CD4-positive, CD25-positive, alpha-beta regulatory T cell (primary cell): ENCODE data around the gene PCDHA11. TPM values are rescaled to one million over a fixed set of nuclear protein-coding genes. Genes with fewer than 3 reads are reported as not detected.
"Not testable (repeated sequence)": the region's sequence is repeated elsewhere in the genome, so short reads cannot be mapped to it uniquely, and the experiment has no call there.

ENCODE experiments used
- ATAC-seq, 2 donors: fragments of 150-1000 bp; cut with Tn5 transposase; one replicate each; pipeline ENCODE4 v1.10.0; 2021; ENCODE audit warnings: low read depth in 2 of 2, moderate number of reproducible peaks in 2 of 2, moderate library complexity in 1 of 2
- DNase-seq, 3 donors: peaks; one replicate each; pipeline versions ENCODE4 v3.0.0 to v3.0.0-alpha.2; 2012 to 2022; ENCODE audit warnings: mixed read lengths in 1 of 3
- H3K27ac ChIP-seq: one replicate; pipeline ENCODE4 v1.7.0; 2013; ENCODE audit warnings: mild to moderate bottlenecking, low read length; ENCODE audit not compliant: insufficient read depth, poor library complexity, severe bottlenecking
- H3K27me3 ChIP-seq: one replicate; pipeline ENCODE4 v1.7.0; 2013; ENCODE audit warnings: low read length; ENCODE audit not compliant: control insufficient read depth, insufficient read depth
- H3K36me3 ChIP-seq: one replicate; pipeline ENCODE4 v1.7.0; 2013; ENCODE audit warnings: mild to moderate bottlenecking, low read length, moderate library complexity; ENCODE audit not compliant: control insufficient read depth, insufficient read depth
- H3K4me1 ChIP-seq: 2 replicates; pipeline ENCODE4 v1.7.0; 2013; ENCODE audit warnings: mild to moderate bottlenecking, low read length; ENCODE audit not compliant: insufficient read depth, control insufficient read depth, poor library complexity, severe bottlenecking
- H3K4me3 ChIP-seq: one replicate; pipeline ENCODE4 v1.7.0; 2013; ENCODE audit warnings: low read depth, mild to moderate bottlenecking, low read length, moderate library complexity
- H3K9me3 ChIP-seq, 2 experiments: 1 replicate in 1 of 2; 2 replicates in 1 of 2; pipeline ENCODE4 v1.7.0; 2013; ENCODE audit warnings: low read length in 2 of 2, mild to moderate bottlenecking in 1 of 2, moderate library complexity in 1 of 2; ENCODE audit not compliant: control insufficient read depth in 2 of 2
- H3K27ac Mint-ChIP-seq, 3 donors: one replicate each; pipeline ENCODE4 v1.8.0; 2020 to 2022; ENCODE audit warnings: mild to moderate bottlenecking in 3 of 3, mixed read lengths in 3 of 3, moderate library complexity in 2 of 3
- H3K27me3 Mint-ChIP-seq: one replicate; pipeline ENCODE4 v1.8.0; 2022; ENCODE audit warnings: mild to moderate bottlenecking, mixed read lengths
- H3K36me3 Mint-ChIP-seq: one replicate; pipeline ENCODE4 v1.8.0; 2020; ENCODE audit warnings: mixed read lengths
- H3K4me1 Mint-ChIP-seq, 4 donors: one replicate each; pipeline ENCODE4 v1.8.0; 2020 to 2022; ENCODE audit warnings: mixed read lengths in 4 of 4, mild to moderate bottlenecking in 1 of 4
- H3K4me3 Mint-ChIP-seq, 4 donors: one replicate each; pipeline ENCODE4 v1.8.0; 2020 to 2022; ENCODE audit warnings: mild to moderate bottlenecking in 4 of 4, mixed read lengths in 4 of 4, moderate library complexity in 3 of 4
- H3K9me3 Mint-ChIP-seq, 7 donors: one replicate each; pipeline ENCODE4 v1.8.0; 2020 to 2022; ENCODE audit warnings: mixed read lengths in 7 of 7, mild to moderate bottlenecking in 3 of 7, moderate library complexity in 2 of 7
- polyA plus RNA-seq, 4 donors: library from polyadenylated mRNA; unstranded; fragments of 300-500 nt; fragmentation: Illumina TruSeq; gene quantifications; one replicate each; pipeline ENCODE4 v1.2.3, GENCODE V29; 2021
- total RNA-seq: library from RNA; stranded (reverse); gene quantifications from one replicate; pipeline ENCODE4 v1.2.3, GENCODE V29; 2022

Gene PCDHA11
- total and polyA plus RNA-seq, 5 donors from 2014 or later: not detected

DNA sequence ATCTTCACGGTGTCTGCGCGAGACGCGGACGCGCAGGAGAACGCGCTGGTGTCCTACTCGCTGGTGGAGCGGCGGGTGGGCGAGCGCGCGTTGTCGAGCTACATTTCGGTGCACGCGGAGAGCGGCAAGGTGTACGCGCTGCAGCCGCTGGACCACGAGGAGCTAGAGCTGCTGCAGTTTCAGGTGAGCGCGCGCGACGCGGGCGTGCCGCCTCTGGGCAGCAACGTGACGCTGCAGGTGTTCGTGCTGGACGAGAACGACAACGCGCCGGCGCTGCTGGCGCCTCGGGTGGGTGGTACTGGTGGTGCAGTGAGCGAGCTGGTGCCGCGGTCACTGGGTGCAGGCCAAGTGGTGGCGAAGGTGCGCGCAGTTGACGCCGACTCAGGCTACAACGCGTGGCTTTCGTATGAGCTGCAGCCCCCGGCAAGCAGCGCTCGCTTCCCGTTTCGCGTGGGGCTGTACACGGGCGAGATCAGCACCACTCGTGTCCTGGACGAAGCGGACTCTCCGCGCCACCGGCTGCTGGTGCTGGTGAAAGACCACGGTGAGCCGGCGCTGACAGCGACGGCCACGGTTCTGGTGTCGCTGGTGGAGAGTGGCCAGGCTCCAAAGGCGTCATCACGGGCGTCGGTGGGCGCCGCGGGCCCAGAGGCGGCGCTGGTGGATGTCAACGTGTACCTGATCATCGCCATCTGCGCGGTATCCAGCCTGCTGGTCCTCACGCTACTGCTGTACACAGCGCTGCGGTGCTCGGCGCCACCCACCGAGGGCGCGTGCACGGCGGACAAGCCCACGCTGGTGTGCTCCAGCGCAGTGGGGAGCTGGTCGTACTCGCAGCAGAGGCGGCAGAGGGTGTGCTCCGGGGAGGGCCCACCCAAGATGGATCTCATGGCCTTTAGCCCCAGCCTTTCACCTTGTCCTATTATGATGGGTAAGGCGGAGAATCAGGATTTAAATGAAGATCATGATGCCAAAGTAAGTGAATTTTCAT, 39.0 kb upstream of the PCDHA11 start:
- H3K27me3 ChIP-seq, H3K27ac ChIP-seq, H3K4me3 ChIP-seq, ATAC-seq, H3K27ac Mint-ChIP-seq, DNase-seq, H3K36me3 Mint-ChIP-seq, H3K27me3 Mint-ChIP-seq, H3K4me1 ChIP-seq, H3K36me3 ChIP-seq, H3K4me1 Mint-ChIP-seq, H3K4me3 Mint-ChIP-seq: not testable (repeated sequence)
- peaks cover 2 to 40% (median 6%) of the 10 kb centered on the region in 7 donors for H3K9me3 Mint-ChIP-seq
- H3K9me3 ChIP-seq: peaks cover 16 to 24% of the 10 kb centered on the region in 2 experiments

DNA sequence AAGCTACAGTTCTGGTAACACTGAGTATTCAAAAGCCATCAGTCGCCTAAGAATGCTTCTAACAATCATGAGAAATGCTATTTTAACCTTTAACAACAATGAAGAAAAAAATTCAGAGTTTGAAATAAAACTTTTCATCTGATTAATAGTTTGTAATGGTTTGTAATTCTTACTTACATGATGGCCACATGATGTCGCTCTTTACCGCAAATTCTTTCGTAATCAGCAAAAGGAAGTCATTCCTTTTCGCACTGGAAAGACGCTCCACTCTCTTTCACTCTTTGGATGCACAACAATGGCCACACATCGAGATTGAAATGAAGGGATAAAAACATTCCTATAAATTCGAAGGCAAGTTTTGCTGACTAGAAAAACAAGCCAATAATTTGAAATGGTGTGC, 34.8 kb upstream of the PCDHA11 start, which contains the start of gene PCDHA7:
PCDHA7 (plus strand) TSS at position 277 of the 400 bp plus-strand sequence; CDS start at position 392, 115 bp downstream.
- Histone ChIP-seq H3K27me3 (peaks cover 3% of the 10 kb centered on the region), H3K27ac (no peak within 1 kb of the TSS), H3K4me3 (no peak within 1 kb of the TSS), H3K9me3 (peaks cover 12 to 22% of the 10 kb centered on the region in 2 experiments), H3K36me3 (no peaks in the 10 kb centered on the region), H3K4me1 (no peaks in the 10 kb centered on the region)
- Mint-ChIP-seq H3K27me3 (peaks cover 5% of the 10 kb centered on the region), H3K27ac (no peak within 1 kb of the TSS), H3K9me3 (peaks cover 1 to 28% (median 5%) of the 10 kb centered on the region in 7 donors), H3K4me3 (no peak within 1 kb of the TSS), H3K36me3 (no peaks in the 10 kb centered on the region), H3K4me1 (no peaks in the 10 kb centered on the region)
- no peak for ATAC-seq
- DNase-seq: no peak

DNA sequence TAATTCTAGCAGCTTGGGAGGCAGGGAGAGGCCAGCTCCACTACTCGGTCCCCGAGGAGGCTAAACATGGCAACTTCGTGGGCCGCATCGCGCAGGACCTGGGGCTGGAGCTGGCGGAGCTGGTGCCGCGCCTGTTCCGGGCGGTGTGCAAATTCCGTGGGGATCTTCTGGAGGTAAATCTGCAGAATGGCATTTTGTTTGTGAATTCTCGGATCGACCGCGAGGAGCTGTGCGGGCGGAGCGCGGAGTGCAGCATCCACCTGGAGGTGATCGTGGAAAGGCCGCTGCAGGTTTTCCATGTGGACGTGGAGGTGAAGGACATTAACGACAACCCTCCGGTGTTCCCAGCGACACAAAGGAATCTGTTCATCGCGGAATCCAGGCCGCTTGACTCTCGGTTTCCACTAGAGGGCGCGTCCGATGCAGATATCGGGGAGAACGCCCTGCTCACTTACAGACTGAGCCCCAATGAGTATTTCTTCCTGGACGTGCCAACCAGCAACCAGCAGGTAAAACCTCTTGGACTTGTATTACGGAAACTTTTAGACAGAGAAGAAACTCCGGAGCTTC, 34.2 kb upstream of the PCDHA11 start:
- H3K27ac ChIP-seq, H3K4me3 Mint-ChIP-seq, DNase-seq, H3K4me3 ChIP-seq, ATAC-seq, H3K36me3 ChIP-seq, H3K4me1 ChIP-seq, H3K27ac Mint-ChIP-seq, H3K27me3 ChIP-seq, H3K27me3 Mint-ChIP-seq, H3K4me1 Mint-ChIP-seq, H3K36me3 Mint-ChIP-seq: not testable (repeated sequence)
- peaks cover 1 to 27% (median 5%) of the 10 kb centered on the region in 7 donors for H3K9me3 Mint-ChIP-seq
- H3K9me3 ChIP-seq: peaks cover 12 to 22% of the 10 kb centered on the region in 2 experiments

DNA sequence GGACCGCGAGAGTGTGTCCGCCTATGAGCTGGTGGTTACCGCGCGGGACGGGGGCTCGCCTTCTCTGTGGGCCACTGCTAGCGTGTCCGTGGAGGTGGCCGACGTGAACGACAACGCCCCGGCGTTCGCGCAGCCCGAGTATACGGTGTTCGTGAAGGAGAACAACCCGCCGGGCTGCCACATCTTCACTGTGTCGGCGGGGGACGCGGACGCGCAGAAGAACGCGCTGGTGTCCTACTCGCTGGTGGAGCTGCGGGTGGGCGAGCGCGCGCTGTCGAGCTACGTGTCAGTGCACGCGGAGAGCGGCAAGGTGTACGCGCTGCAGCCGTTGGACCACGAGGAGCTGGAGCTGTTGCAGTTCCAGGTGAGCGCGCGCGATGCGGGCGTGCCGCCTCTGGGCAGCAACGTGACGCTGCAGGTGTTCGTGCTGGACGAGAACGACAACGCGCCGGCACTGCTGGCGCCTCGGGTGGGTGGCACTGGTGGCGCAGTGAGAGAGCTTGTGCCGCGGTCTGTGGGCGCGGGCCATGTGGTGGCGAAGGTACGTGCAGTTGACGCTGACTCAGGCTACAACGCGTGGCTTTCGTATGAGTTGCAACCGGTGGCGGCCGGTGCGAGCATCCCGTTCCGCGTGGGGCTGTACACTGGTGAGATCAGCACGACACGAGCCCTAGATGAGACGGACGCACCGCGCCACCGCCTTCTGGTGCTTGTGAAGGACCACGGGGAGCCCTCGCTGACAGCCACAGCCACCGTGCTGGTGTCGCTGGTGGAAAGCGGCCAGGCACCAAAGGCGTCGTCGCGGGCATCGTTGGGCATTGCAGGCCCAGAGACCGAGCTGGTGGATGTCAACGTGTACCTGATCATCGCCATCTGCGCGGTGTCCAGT, 32.9 kb upstream of the PCDHA11 start:
- Mint-ChIP-seq H3K4me1 (no peaks in the 10 kb centered on the region), H3K27me3 (peaks cover 5% of the 10 kb centered on the region), H3K9me3 (peaks cover 2 to 30% (median 5%) of the 10 kb centered on the region in 7 donors), H3K36me3 (no peaks in the 10 kb centered on the region), H3K27ac (no peak overlapping the region), H3K4me3 (no peak overlapping the region)
- no peaks in the 10 kb centered on the region for H3K36me3 ChIP-seq
- no peaks in the 10 kb centered on the region for H3K4me1 ChIP-seq
- H3K27me3 ChIP-seq: peaks cover 3% of the 10 kb centered on the region
- peaks cover 12 to 19% of the 10 kb centered on the region in 2 experiments for H3K9me3 ChIP-seq
- DNase-seq (no peak), ATAC-seq (no peak)
- no peak overlapping the region for H3K27ac ChIP-seq
- no peak overlapping the region for H3K4me3 ChIP-seq

DNA sequence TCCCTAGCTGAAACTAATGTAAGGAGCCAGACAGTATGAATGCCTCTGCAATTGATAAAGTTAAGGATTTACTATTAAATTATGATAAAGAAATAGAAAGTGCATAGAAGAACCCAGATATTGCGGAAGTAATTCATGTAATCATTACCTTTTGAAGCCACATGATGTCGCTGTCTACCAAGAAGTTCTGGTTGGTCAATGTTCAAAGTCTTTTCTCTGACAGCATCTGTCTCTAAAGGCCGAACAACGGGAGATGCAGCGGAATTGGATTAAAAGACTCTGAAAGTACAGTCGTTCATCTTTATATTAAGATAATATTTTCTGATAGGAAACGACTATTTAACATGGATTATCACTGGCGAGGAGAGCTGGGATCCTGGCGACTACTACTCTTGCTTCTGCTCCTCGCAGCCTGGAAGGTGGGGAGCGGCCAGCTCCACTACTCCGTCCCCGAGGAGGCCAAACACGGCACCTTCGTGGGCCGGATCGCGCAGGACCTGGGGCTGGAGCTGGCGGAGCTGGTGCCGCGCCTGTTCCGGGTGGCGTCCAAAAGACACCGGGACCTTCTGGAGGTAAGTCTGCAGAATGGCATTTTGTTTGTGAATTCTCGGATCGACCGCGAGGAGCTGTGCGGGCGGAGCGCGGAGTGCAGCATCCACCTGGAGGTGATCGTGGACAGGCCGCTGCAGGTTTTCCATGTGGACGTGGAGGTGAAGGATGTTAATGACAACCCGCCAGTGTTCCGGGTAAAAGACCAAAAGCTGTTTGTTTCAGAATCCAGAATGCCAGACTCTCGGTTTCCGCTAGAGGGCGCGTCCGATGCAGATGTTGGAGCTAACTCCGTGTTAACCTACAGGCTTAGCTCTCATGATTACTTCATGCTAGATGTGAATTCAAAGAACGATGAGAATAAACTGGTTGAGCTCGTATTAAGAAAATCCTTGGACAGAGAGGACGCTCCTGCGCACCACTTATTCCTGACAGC, 27.5 kb upstream of the PCDHA11 start, which contains the start of gene PCDHA8:
PCDHA8 (plus strand) TSS at position 210 of the 985 bp plus-strand sequence; CDS start at position 345, 135 bp downstream.
- no peak within 1 kb of the TSS for H3K27ac ChIP-seq
- peaks cover 3 to 8% of the 10 kb centered on the region in 2 experiments for H3K9me3 ChIP-seq
- H3K27me3 ChIP-seq: no peaks in the 10 kb centered on the region
- Mint-ChIP-seq H3K27me3 (no peaks in the 10 kb centered on the region), H3K4me1 (no peaks in the 10 kb centered on the region), H3K36me3 (no peaks in the 10 kb centered on the region), H3K4me3 (peak within 1 kb of the TSS in 1 of 4 donors; percentile 24), H3K27ac (no peak within 1 kb of the TSS), H3K9me3 (peaks cover 0 to 21% (median 4%) of the 10 kb centered on the region in 7 donors)
- H3K4me3 ChIP-seq: no peak within 1 kb of the TSS
- ATAC-seq (no peak), DNase-seq (peak in 1 of 3 donors; percentile 5)
- no peaks in the 10 kb centered on the region for H3K4me1 ChIP-seq
- H3K36me3 ChIP-seq: no peaks in the 10 kb centered on the region

DNA sequence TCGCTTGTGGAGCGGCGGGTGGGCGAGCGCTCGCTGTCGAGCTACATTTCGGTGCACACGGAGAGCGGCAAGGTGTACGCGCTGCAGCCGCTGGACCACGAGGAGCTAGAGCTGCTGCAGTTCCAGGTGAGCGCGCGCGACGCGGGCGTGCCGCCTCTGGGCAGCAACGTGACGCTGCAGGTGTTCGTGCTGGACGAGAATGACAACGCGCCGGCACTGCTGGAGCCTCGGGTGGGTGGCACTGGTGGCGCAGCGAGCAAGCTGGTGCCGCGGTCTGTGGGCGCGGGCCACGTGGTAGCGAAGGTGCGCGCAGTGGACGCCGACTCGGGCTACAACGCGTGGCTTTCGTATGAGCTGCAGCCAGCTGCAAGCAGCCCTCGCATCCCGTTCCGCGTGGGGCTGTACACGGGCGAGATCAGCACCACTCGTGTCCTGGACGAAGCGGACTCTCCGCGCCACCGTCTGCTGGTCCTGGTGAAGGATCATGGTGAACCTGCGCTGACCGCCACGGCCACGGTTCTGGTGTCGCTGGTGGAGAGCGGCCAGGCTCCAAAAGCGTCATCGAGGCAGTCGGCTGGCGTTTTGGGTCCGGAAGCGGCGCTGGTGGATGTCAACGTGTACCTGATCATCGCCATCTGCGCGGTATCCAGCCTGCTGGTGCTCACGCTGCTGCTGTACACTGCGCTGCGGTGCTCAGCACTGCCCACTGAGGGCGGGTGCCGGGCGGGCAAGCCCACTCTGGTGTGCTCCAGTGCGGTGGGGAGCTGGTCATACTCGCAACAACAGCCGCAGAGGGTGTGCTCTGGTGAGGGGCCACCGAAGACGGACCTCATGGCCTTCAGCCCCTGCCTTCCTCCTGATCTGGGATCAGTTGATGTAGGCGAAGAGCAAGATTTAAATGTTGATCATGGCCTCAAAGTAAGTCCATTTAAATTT, 25.7 kb upstream of the PCDHA11 start:
- Mint-ChIP-seq H3K4me1 (no peaks in the 10 kb centered on the region), H3K27ac (no peak overlapping the region), H3K9me3 (peaks cover 0 to 26% (median 7%) of the 10 kb centered on the region in 7 donors), H3K27me3 (no peaks in the 10 kb centered on the region), H3K4me3 (no peak overlapping the region), H3K36me3 (no peaks in the 10 kb centered on the region)
- Histone ChIP-seq H3K36me3 (no peaks in the 10 kb centered on the region), H3K27me3 (peaks cover 3% of the 10 kb centered on the region), H3K9me3 (peaks cover 3 to 8% of the 10 kb centered on the region in 2 experiments), H3K4me3 (no peak overlapping the region), H3K4me1 (no peaks in the 10 kb centered on the region), H3K27ac (no peak overlapping the region)
- no peak for DNase-seq
- no peak for ATAC-seq
